ENCODE results near the gene MMP23B. TPM values are rescaled to one million over a fixed set of nuclear protein-coding genes. Genes with fewer than 3 reads are reported as not detected.

Gene MMP23B
- total RNA-seq, 4 donors from 2014 or later, result 0.49 to 7.6 (median 2.7) TPM

- no peak for DNase-seq
- peaks cover 11 to 20% (median 18%) of the 10 kb centered on the region in 3 donors for H3K4me1 ChIP-seq
- intact Hi-C loops (cut with DNase I), result no loop called here
- WGBS, 2 donors, result 51 to 69% methylated on average over 4 to 6 of the region's 13 CpGs
- H3K4me3 ChIP-seq, result no peak overlapping the region
- TF ChIP-seq POLR2A (IDR thresholded peaks at IDR 0.05), result no peak
- TF ChIP-seq, protein P1, sequence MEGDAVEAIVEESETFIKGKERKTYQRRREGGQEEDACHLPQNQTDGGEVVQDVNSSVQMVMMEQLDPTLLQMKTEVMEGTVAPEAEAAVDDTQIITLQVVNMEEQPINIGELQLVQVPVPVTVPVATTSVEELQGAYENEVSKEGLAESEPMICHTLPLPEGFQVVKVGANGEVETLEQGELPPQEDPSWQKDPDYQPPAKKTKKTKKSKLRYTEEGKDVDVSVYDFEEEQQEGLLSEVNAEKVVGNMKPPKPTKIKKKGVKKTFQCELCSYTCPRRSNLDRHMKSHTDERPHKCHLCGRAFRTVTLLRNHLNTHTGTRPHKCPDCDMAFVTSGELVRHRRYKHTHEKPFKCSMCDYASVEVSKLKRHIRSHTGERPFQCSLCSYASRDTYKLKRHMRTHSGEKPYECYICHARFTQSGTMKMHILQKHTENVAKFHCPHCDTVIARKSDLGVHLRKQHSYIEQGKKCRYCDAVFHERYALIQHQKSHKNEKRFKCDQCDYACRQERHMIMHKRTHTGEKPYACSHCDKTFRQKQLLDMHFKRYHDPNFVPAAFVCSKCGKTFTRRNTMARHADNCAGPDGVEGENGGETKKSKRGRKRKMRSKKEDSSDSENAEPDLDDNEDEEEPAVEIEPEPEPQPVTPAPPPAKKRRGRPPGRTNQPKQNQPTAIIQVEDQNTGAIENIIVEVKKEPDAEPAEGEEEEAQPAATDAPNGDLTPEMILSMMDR (IDR thresholded peaks at IDR 0.05), result no peak
- H3K27me3 ChIP-seq, result peaks cover 0 to 53% (median 2%) of the 10 kb centered on the region in 4 donors
- no peaks in the 10 kb centered on the region for H3K9me3 ChIP-seq
- no peak overlapping the region for H3K27ac ChIP-seq
- H3K36me3 ChIP-seq, result no peaks in the 10 kb centered on the region
Observed at GRCh38 chr1:1603671-1604373, 28.2 kb upstream of the MMP23B start.

DNA sequence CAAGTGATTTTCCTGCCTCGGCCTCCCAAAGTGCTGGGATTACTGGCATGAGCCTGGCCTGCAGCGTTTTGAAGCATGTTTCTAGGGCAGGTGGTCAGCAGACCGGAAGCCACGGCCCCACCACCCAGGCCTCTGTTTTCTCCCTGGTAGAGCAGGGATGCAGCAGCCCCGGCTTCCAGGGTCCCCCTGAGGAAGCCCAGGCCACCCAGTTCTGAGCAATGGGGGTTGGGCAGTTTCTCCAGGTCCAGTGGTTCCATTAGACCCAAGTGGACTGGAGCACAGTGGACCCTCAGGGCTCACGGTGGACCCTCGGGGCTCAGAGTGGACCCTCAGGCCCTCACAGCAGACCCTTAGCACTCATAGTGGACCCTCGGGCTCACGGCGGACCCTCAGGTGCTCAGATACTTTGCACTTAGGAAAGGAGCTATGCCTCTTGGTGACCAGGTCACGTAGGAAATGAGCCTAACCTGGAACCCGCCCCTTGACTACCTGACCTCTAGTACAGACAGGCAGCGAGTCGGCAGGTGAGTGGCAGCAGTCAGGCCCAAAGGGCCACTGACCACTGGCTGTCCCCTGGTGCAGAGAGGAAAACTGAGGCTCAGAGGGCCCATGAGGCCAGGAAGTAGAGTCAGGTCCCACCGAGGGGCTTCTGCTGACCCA is 27.5 kb upstream of the MMP23B start:
- H3K27ac ChIP-seq, result no peak overlapping the region
- 81% methylated on average over 3 of the region's 15 CpGs; no CpG with 5 or more reads in 1 of the 2 donors for WGBS, 2 donors
- peaks cover 6 to 14% (median 11%) of the 10 kb centered on the region in 3 donors for H3K4me1 ChIP-seq
- peaks cover 0 to 46% (median 2%) of the 10 kb centered on the region in 4 donors for H3K27me3 ChIP-seq
- intact Hi-C loops (cut with DNase I), result no loop called here
- H3K36me3 ChIP-seq, result no peaks in the 10 kb centered on the region
- H3K9me3 ChIP-seq, result no peaks in the 10 kb centered on the region
- TF ChIP-seq, protein P1 (IDR thresholded peaks at IDR 0.05), result no peak
- TF ChIP-seq POLR2A (IDR thresholded peaks at IDR 0.05), result no peak
- no peak for DNase-seq
- H3K4me3 ChIP-seq, result no peak overlapping the region

DNA sequence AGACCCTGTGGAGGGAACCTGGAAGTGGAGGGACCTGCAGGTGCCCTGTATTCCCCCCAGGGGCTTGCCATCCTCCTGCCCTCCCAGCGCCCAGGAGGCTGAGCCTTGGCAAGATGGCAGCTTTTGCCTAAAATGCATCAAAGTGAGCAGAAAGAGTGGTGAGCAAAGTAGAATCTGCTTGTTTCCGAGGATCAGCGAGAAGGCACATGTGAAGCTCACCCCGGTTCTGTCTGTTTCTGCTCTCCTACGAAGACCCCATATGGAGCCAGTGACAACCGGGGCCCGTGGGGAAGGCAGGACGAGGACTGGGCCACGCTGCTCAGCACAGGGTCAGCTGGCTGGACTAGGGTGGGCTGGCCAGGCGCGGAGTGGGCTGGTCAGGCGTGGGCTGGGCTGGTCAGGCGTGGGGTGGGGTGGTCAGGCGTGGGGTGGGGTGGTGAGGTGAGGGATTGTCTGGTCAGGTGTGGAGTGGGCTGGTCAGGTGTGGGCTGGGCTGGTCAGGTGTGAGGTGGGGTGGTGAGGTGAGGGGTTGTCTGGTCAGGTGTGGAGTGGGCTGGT is 26.9 kb upstream of the MMP23B start:
- intact Hi-C loops (cut with DNase I), result no loop called here
- H3K4me1 ChIP-seq, result peaks cover 6 to 10% (median 9%) of the 10 kb centered on the region in 3 donors
- no peaks in the 10 kb centered on the region for H3K9me3 ChIP-seq
- H3K4me3 ChIP-seq, result no peak overlapping the region
- DNase-seq, result no peak
- H3K27ac ChIP-seq, result no peak overlapping the region
- no peaks in the 10 kb centered on the region for H3K36me3 ChIP-seq
- WGBS, 2 donors, result 77 to 83% methylated on average over 2 to 9 of the region's 14 CpGs
- no peak for TF ChIP-seq POLR2A (IDR thresholded peaks at IDR 0.05)
- TF ChIP-seq, protein P1 (IDR thresholded peaks at IDR 0.05), result no peak
- H3K27me3 ChIP-seq, result peaks cover 0 to 44% (median 2%) of the 10 kb centered on the region in 4 donors

DNA sequence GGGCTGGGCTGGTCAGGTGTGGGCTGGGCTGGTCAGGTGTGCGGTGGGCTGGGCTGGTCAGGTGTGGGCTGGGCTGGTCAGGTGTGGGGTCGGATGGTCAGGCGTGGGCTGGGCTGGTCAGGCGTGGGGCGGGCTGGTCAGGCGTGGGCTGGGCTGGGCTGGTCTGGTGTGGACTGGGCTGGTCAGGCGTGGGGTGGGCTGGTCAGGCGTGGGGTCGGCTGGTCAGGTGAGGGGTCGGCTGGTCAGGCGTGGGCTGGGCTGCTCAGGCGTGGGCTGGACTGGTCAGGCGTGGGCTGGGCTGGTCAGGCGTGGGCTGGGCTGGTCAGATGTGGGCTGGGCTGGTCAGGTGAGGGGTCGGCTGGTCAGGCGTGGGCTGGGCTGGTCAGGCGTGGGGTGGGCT is 26.2 kb upstream of the MMP23B start:
- peaks cover 0 to 38% (median 2%) of the 10 kb centered on the region in 4 donors for H3K27me3 ChIP-seq
- no peaks in the 10 kb centered on the region for H3K36me3 ChIP-seq
- H3K4me1 ChIP-seq, result peaks cover 2 to 4% (median 3%) of the 10 kb centered on the region in 3 donors
- intact Hi-C loops (cut with DNase I), result no loop called here
- no peak for TF ChIP-seq POLR2A (IDR thresholded peaks at IDR 0.05)
- TF ChIP-seq, protein P1 (IDR thresholded peaks at IDR 0.05), result no peak
- no peak overlapping the region for H3K4me3 ChIP-seq
- no peaks in the 10 kb centered on the region for H3K9me3 ChIP-seq
- DNase-seq, result no peak
- H3K27ac ChIP-seq, result no peak overlapping the region
- WGBS, 2 donors, result no CpG with 5 or more reads among the region's 17 CpGs

- no peaks in the 10 kb centered on the region for H3K4me1 ChIP-seq
- DNase-seq, result no peak
- H3K27me3 ChIP-seq, result peaks cover 0 to 33% (median 0%) of the 10 kb centered on the region in 4 donors
- H3K36me3 ChIP-seq, result no peaks in the 10 kb centered on the region
- intact Hi-C loops (cut with DNase I), result no loop called here
- no peaks in the 10 kb centered on the region for H3K9me3 ChIP-seq
- no peak overlapping the region for H3K27ac ChIP-seq
- 80% methylated on average over 1 of the region's 13 CpGs; no CpG with 5 or more reads in 1 of the 2 donors for WGBS, 2 donors
- H3K4me3 ChIP-seq, result no peak overlapping the region
- no peak for TF ChIP-seq POLR2A (IDR thresholded peaks at IDR 0.05)
- TF ChIP-seq, protein P1 (IDR thresholded peaks at IDR 0.05), result no peak
Observed at GRCh38 chr1:1606232-1606631, 25.7 kb upstream of the MMP23B start.

All from esophagus squamous epithelium (tissue), 5 donors.